HPDE6-E6E7 (cell line): ENCODE measurements around the gene SCYGR4.
"Not testable (repeated sequence)": the region's sequence is repeated elsewhere in the genome, so short reads cannot be mapped to it uniquely, and the experiment has no call there.

Source experiments
- DNase-seq: peaks from one replicate; pipeline ENCODE4 v3.0.0; 2011; ENCODE audit warnings: missing footprints; ENCODE audit errors: extremely low spot score

SCYGR4 gene, protein sequence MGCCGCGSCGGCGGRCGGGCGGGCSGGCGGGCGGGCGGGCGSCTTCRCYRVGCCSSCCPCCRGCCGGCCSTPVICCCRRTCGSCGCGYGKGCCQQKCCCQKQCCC

GRCh38 chr2:227617316-227618230 is at the start of gene SCYGR4:
Gene SCYGR4 (plus strand): TSS chr2:227617498. CDS start chr2:227617498, 0 bp downstream.
- DNase-seq, result no peak

DNA sequence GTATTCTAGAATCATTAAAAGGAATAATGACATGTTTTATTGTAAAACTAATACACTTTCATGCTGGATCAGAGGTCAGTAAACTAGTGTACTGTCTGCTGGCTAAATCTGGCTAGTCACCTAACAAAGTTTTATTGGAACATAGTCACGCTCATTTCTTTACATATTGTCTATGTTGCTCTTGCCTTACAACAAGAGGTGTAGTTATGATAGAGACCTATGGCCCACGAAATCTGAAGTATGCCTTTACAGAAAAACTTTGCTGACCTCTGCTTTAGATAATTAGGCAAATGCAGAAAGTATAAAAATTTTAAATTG is 48.5 kb upstream of the SCYGR4 start:
- no peak for DNase-seq

GRCh38 chr2:227570615-227571014 is 46.7 kb upstream of the SCYGR4 start:
- no peak for DNase-seq

DNA sequence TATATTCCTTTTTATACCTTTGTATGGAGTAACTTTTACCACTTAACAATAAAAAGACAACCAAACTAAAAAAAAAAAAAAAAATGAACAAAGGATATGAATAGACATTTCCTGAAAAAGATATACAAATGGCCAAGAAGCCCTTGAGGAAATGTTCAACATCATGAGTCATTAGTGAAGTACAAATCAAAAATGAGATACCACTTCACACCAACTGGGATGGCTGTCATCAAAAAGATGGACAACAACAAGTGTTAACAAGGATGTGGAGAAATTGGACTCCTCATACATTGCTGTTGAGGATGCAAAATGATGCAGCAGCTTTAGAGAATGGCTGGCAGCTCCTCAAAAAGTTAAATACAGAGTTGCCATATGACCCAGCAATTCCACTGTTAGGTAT is 41.2 kb upstream of the SCYGR4 start:
- DNase-seq, result no peak

- no peak for DNase-seq
These were observed 40.5 kb upstream of the SCYGR4 start for GRCh38 chr2:227576812-227577211.

GRCh38 chr2:227577555-227577954 is 39.7 kb upstream of the SCYGR4 start:
- no peak for DNase-seq

- DNase-seq, result no peak
These were observed 38.7 kb upstream of the SCYGR4 start for GRCh38 chr2:227578642-227579041.

DNA sequence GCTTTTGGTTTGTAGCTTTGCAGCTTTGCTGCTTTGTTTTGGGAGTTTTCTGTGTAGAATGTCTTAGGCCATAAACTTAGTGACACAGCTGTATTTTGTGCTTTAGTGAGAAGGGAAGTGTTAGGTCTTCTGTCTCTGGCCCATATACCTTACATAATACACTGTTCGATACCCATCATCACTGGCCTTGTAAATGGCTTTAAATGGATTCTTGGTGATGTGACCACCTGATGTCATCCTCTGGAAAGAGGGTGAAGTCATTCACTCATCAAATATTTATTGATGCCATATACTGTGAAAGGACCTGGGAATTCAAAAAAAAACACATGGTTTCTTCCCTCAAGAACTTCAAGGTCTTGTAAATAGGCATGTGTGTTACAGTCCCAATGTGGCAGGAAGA is 37.5 kb upstream of the SCYGR4 start:
- no peak for DNase-seq

- DNase-seq, result no peak
These were observed 34.9 kb upstream of the SCYGR4 start for GRCh38 chr2:227582369-227582768.

GRCh38 chr2:227592694-227593387 is 24.5 kb upstream of the SCYGR4 start:
- DNase-seq, result no peak

GRCh38 chr2:227595797-227596196 is 21.5 kb upstream of the SCYGR4 start:
- DNase-seq, result no peak

GRCh38 chr2:227597036-227597435 is 20.3 kb upstream of the SCYGR4 start:
- no peak for DNase-seq

DNA sequence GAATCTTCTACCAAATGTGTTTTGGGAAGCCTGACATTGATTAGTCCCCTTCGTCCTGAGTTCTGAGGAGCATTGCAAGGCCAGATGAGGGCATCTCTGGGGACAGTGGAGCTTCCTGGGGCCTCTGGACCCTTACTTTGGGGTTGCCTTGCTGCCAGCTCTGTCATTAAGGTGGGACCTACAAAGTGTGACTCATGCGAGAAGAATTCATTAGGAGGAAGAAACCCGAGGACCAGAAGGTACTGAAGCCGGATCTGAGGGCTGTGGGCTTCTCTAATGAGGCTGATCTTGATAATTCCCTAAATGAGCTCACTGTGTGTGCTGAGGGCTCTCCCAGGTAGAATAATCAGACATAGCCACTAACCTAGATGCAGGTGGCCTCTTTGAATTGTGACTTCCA is 19.3 kb upstream of the SCYGR4 start:
- DNase-seq, result no peak

DNA sequence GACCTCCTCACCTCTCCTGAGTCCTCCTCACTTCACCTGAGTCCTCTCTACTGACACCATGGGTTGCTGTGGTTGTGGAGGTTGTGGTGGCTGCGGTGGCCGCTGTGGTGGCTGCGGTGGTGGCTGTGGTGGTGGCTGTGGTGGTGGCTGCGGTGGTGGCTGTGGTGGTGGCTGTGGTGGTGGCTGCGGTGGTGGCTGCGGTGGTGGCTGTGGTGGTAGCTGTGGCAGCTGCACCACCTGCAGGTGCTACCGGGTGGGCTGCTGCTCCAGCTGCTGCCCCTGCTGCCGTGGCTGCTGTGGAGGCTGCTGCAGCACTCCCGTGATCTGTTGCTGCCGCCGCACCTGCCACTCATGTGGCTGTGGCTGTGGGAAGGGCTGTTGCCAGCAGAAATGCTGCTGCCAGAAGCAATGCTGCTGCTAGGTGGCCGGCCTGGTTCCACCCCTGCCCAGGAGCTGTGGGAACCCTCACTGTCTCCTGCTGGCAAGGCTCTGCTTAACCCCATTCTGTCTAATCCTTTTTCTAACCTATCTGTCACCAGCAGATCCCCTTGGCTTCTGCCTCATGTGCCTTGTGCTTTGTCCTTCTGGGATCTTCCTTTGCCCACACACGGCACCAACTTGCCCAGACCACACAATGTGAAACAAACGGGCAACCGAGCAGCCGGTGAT is 18.3 kb upstream of the SCYGR4 start, which contains the start of gene SCYGR2:
TSS of gene SCYGR2 (plus strand) at position 59 of the 669 bp plus-strand sequence. CDS start at position 59, 0 bp downstream.
- not testable (repeated sequence) for DNase-seq

- no peak for DNase-seq
These were observed 14.9 kb upstream of the SCYGR4 start for GRCh38 chr2:227602358-227602757.

GRCh38 chr2:227606476-227606875 is 10.8 kb upstream of the SCYGR4 start:
- DNase-seq, result no peak

- no peak for DNase-seq
These were observed 9.4 kb upstream of the SCYGR4 start for GRCh38 chr2:227607941-227608340.

DNA sequence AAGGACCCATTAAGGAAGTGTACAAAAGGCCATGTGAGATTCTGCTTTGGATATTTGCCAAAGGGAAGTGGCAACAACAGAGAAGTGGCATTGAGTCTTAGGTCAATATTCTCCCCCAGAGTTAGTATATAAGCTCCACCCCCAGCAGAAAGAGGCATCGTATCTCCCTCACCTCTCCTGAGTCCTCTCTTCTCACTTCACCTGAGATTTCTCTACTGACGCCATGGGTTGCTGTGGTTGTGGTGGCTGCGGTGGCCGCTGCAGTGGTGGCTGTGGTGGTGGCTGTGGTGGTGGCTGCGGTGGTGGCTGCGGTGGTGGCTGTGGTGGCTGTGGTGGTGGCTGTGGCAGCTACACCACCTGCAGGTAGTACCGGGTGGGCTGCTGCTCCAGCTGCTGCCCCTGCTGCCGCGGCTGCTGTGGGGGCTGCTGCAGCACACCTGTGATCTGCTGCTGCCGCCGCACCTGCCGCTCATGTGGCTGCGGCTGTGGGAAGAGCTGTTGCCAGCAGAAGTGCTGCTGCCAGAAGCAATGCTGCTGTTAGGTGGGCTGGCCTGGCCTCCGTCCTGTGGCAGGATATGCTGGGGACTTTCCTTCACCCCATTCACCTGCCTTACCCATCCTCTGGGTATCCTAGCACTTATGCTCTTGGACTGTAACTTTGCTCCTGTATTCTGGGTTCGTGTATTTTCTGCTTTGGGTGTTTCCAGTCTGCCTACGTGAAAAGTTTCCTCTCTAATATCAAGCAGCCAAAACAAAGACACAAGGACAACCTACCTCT is 8.5 kb upstream of the SCYGR4 start:
- no peak for DNase-seq

- DNase-seq, result no peak
These were observed 7.2 kb upstream of the SCYGR4 start for GRCh38 chr2:227610123-227610522.

DNA sequence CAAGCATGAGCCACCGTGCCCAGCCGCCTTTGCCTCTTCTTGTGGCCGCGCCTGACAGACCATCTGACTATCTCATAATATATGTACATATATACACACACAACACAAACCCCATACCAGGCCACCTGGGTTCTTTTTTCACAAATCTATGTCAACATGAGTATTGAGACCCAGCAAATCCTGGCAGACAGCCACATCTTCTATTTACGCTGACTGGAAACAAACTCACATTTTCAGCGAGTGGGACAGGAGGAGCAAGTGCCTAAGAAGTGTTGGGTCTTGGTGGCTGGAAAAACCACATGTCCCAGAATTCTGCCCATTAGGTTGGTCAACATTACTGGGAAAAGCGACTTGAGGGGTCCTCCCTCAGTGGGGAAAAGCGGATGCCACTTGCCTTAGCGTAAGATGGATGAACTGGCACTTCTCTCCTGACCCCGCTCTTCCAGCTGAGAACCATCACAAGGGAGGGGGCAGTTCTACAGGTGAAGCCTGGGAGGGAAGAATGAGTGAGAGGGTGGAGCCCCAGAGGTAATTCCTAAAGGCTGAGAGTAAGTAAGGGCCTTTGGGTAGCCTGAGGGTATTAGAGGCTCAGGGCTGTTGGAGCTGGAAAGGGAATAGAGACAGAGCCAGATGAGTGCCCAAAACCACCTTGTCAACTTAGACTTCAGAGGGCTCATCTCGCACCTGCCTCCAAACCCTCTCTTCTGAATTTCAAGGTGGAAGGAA is 4.6 kb upstream of the SCYGR4 start:
- no peak for DNase-seq

DNA sequence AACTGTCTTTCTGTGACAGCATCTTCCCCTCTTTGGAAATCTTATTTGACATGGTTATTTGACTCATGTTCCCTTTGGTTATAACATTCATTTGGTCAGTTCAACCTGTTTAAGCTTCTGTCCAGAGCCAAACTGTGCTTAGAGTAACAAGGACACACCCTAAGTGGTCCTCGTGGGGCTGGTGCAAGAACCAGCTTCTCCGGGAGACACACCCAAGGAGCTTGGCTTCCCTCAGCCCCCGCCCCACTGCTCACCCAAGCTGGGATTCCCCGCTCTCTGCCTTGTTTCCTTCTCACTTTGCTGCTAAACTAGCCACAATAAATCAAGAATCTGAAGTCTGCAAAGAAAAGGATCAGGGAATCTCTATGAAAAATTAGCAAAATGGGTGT is 4.0 kb upstream of the SCYGR4 start:
- DNase-seq, result no peak
